ENCODE results near the gene C3orf33. TPM values are rescaled to one million over a fixed set of nuclear protein-coding genes. Genes with fewer than 3 reads are reported as not detected.

Gene C3orf33
- total and polyA plus RNA-seq, 2 experiments from 2014 or later = 6.4 to 9.4 TPM

GRCh38 chr3:155760653-155761052, 45.4 kb downstream of the C3orf33 start:
- no peak overlapping the region for H3K4me2 ChIP-seq
- no peaks in the 10 kb centered on the region for H3K9me2 ChIP-seq (replicated peaks; ENCODE audit: insufficient read depth)
- H3K79me2 ChIP-seq = no peaks in the 10 kb centered on the region
- 90% methylated on average over 4 of the region's 4 CpGs for WGBS (ENCODE audit: low lambda C conversion rate, missing lambda C conversion rate)
- no peaks in the 10 kb centered on the region for H3K36me3 ChIP-seq (replicated peaks; ENCODE audit: insufficient read depth, low read depth)
- H4K20me1 ChIP-seq (ENCODE audit: insufficient read depth, poor library complexity, severe bottlenecking) = no peaks in the 10 kb centered on the region
- DNase-seq (ENCODE audit: low spot score) = no peak
- H3K27me3 ChIP-seq = no peaks in the 10 kb centered on the region
- H3K27ac ChIP-seq = no peak overlapping the region
- H2AFZ ChIP-seq = no peak overlapping the region
- TF ChIP-seq CTCF (IDR thresholded peaks at IDR 0.05; ENCODE audit: poor library complexity) = no peak
- no peak for TF ChIP-seq EZH2 (IDR thresholded peaks at IDR 0.05; ENCODE audit: borderline replicate concordance)
- no peak for TF ChIP-seq EZH2phosphoT487 (IDR thresholded peaks at IDR 0.05; ENCODE audit: low read depth, severe bottlenecking, unreplicated experiment)
- no peaks in the 10 kb centered on the region for H3K4me1 ChIP-seq (ENCODE audit: insufficient read depth)
- no peaks in the 10 kb centered on the region for H3K9me3 ChIP-seq (ENCODE audit: low read depth)
- no peak overlapping the region for H3K4me3 ChIP-seq

- Histone ChIP-seq H4K20me1 (ENCODE audit: insufficient read depth, poor library complexity, severe bottlenecking) (no peaks in the 10 kb centered on the region), H3K4me3 (no peak overlapping the region), H2AFZ (no peak overlapping the region), H3K27ac (no peak overlapping the region), H3K79me2 (no peaks in the 10 kb centered on the region), H3K9me3 (ENCODE audit: low read depth) (no peaks in the 10 kb centered on the region), H3K4me1 (ENCODE audit: insufficient read depth) (no peaks in the 10 kb centered on the region), H3K36me3 (replicated peaks; ENCODE audit: insufficient read depth, low read depth) (no peaks in the 10 kb centered on the region), H3K9me2 (replicated peaks; ENCODE audit: insufficient read depth) (no peaks in the 10 kb centered on the region), H3K4me2 (no peak overlapping the region), H3K27me3 (no peaks in the 10 kb centered on the region)
- DNase-seq (ENCODE audit: low spot score) = no peak
- TF ChIP-seq EZH2phosphoT487 (IDR thresholded peaks at IDR 0.05; ENCODE audit: low read depth, severe bottlenecking, unreplicated experiment) = no peak
- no peak for TF ChIP-seq CTCF (IDR thresholded peaks at IDR 0.05; ENCODE audit: poor library complexity)
- over 99% methylated on average over 7 of the region's 7 CpGs for WGBS (ENCODE audit: low lambda C conversion rate, missing lambda C conversion rate)
These were observed 48.5 kb downstream of the C3orf33 start for GRCh38 chr3:155757577-155757976.

GRCh38 chr3:155753038-155753639, 52.9 kb downstream of the C3orf33 start:
- DNase-seq (ENCODE audit: low spot score) = peak; percentile 50
- H3K36me3 ChIP-seq (replicated peaks; ENCODE audit: insufficient read depth, low read depth) = no peaks in the 10 kb centered on the region
- H3K27ac ChIP-seq = no peak overlapping the region
- no peaks in the 10 kb centered on the region for H3K9me2 ChIP-seq (replicated peaks; ENCODE audit: insufficient read depth)
- no peaks in the 10 kb centered on the region for H4K20me1 ChIP-seq (ENCODE audit: insufficient read depth, poor library complexity, severe bottlenecking)
- TF ChIP-seq CTCF (IDR thresholded peaks at IDR 0.05; ENCODE audit: poor library complexity) (peak; percentile 48), EZH2 (IDR thresholded peaks at IDR 0.05; ENCODE audit: borderline replicate concordance) (no peak)
- peaks cover 6% of the 10 kb centered on the region for H3K4me1 ChIP-seq (ENCODE audit: insufficient read depth)
- H3K9me3 ChIP-seq (ENCODE audit: low read depth) = no peaks in the 10 kb centered on the region
- H2AFZ ChIP-seq = no peak overlapping the region
- no peaks in the 10 kb centered on the region for H3K27me3 ChIP-seq
- H3K4me2 ChIP-seq = no peak overlapping the region
- no peak overlapping the region for H3K4me3 ChIP-seq
- no peaks in the 10 kb centered on the region for H3K79me2 ChIP-seq
- WGBS (ENCODE audit: low lambda C conversion rate, missing lambda C conversion rate) = 76% methylated on average over 11 of the region's 11 CpGs

Data from hepatocyte (in vitro differentiated cells).